ENCODE measurements around the gene ZFR2.

- no peak for TF ChIP-seq CTCF (IDR thresholded peaks at IDR 0.05)
- TF ChIP-seq EP300 (IDR thresholded peaks at IDR 0.05) = no peak
Measured at GRCh38 chr19:3879656-3880055, 10.8 kb upstream of the ZFR2 start.
